ENCODE data around the gene PIEZO2.
A peak's percentile ranks its signal among the peaks of the same experiment; 100 is the strongest.

PIEZO2 gene

DNA sequence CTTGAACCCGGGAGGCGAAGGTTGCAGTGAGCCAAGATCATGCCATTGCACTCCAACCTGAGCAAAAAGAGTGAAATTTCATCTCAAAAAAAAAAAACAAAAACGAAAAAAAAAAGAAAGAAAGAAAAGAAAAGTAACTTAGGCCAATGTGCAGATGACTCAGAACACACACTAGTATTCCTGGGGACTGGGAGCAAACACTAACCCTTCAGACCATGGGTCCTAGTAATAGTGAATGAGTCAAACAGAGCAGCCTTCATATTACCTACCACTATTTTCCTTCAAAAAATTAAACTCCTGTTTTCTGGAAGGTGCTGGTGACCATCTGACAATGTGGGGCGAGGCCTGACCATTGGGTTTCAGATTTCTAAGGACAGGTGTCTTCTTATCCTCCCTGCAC is 253.4 kb downstream of the PIEZO2 start:
- H3K27ac Mint-ChIP-seq: no peak overlapping the region
- peaks cover 22% of the 10 kb centered on the region for H3K4me1 Mint-ChIP-seq
- no peaks in the 10 kb centered on the region for H3K36me3 Mint-ChIP-seq (ENCODE audit: low read depth)
- TF ChIP-seq, protein P1, sequence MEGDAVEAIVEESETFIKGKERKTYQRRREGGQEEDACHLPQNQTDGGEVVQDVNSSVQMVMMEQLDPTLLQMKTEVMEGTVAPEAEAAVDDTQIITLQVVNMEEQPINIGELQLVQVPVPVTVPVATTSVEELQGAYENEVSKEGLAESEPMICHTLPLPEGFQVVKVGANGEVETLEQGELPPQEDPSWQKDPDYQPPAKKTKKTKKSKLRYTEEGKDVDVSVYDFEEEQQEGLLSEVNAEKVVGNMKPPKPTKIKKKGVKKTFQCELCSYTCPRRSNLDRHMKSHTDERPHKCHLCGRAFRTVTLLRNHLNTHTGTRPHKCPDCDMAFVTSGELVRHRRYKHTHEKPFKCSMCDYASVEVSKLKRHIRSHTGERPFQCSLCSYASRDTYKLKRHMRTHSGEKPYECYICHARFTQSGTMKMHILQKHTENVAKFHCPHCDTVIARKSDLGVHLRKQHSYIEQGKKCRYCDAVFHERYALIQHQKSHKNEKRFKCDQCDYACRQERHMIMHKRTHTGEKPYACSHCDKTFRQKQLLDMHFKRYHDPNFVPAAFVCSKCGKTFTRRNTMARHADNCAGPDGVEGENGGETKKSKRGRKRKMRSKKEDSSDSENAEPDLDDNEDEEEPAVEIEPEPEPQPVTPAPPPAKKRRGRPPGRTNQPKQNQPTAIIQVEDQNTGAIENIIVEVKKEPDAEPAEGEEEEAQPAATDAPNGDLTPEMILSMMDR (IDR thresholded peaks at IDR 0.05; ENCODE audit: unreplicated experiment in 3 of 3): no peak
- no peak overlapping the region for H3K4me3 Mint-ChIP-seq
- H3K27me3 Mint-ChIP-seq (ENCODE audit: low read depth): peaks cover 22% of the 10 kb centered on the region
- H3K9me3 Mint-ChIP-seq: no peaks in the 10 kb centered on the region

DNA sequence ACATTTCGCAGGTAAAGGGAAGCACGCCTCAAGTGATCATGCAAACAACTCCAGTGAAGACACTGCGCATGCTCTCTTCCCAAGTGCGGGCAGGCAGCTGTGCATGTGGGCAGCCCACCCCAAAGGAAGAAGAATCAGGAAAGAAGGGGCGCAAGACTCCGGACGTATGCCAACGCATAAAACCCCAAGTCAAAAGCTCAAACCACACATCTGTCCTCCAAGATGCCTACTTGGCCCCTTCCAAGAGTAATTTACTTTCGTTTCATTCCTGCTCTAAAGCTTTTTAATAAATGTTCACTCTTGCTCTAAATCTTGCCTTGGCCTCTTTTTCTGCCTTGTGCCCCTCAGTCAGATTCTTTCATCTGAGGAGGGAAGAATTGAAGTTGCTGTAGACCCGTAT is 254.9 kb downstream of the PIEZO2 start:
- Mint-ChIP-seq H3K27ac (no peak overlapping the region), H3K36me3 (ENCODE audit: low read depth) (no peaks in the 10 kb centered on the region), H3K4me3 (no peak overlapping the region), H3K4me1 (peaks cover 27% of the 10 kb centered on the region), H3K27me3 (ENCODE audit: low read depth) (peaks cover 18% of the 10 kb centered on the region), H3K9me3 (no peaks in the 10 kb centered on the region)
- TF ChIP-seq, protein P1 (IDR thresholded peaks at IDR 0.05; ENCODE audit: unreplicated experiment in 3 of 3): no peak

- no peaks in the 10 kb centered on the region for H3K36me3 Mint-ChIP-seq (ENCODE audit: low read depth)
- H3K9me3 Mint-ChIP-seq: no peaks in the 10 kb centered on the region
- no peak overlapping the region for H3K27ac Mint-ChIP-seq
- H3K4me3 Mint-ChIP-seq: no peak overlapping the region
- peaks cover 29% of the 10 kb centered on the region for H3K4me1 Mint-ChIP-seq
- TF ChIP-seq, protein P1 (IDR thresholded peaks at IDR 0.05; ENCODE audit: unreplicated experiment in 3 of 3): no peak
- H3K27me3 Mint-ChIP-seq (ENCODE audit: low read depth): peaks cover 23% of the 10 kb centered on the region
Measured at GRCh38 chr18:10893761-10894160, 255.6 kb downstream of the PIEZO2 start.

GRCh38 chr18:10893196-10893595 is 256.2 kb downstream of the PIEZO2 start:
- no peaks in the 10 kb centered on the region for H3K9me3 Mint-ChIP-seq
- H3K4me3 Mint-ChIP-seq: no peak overlapping the region
- peaks cover 31% of the 10 kb centered on the region for H3K4me1 Mint-ChIP-seq
- H3K27ac Mint-ChIP-seq: no peak overlapping the region
- H3K27me3 Mint-ChIP-seq (ENCODE audit: low read depth): peaks cover 20% of the 10 kb centered on the region
- H3K36me3 Mint-ChIP-seq (ENCODE audit: low read depth): peaks cover 1% of the 10 kb centered on the region
- TF ChIP-seq, protein P1 (IDR thresholded peaks at IDR 0.05; ENCODE audit: unreplicated experiment in 3 of 3): no peak

DNA sequence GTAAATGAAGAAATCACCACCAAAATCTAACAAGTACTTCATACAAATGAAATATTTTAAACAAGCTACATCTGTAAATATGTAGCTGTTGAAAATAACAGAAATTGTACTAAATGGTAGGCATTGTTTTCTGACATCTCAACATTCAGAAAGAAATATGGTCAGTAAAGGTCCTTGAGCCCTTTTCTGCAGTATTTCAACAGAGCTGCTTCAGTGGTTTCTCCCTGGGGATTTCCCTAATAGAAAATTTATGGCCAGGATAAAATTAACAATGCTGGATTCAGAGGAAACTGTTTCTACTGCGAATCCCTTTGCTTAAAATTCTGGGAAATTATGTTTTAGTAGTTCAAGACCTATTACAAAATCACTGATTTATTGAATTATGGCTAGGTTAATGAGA is 256.6 kb downstream of the PIEZO2 start:
- TF ChIP-seq, protein P1 (IDR thresholded peaks at IDR 0.05; ENCODE audit: unreplicated experiment in 3 of 3): no peak
- Mint-ChIP-seq H3K4me1 (peaks cover 31% of the 10 kb centered on the region), H3K27ac (peak overlapping the region in 1 of 3 experiments; percentile 41), H3K36me3 (ENCODE audit: low read depth) (peaks cover 5% of the 10 kb centered on the region), H3K27me3 (ENCODE audit: low read depth) (peaks cover 20% of the 10 kb centered on the region), H3K9me3 (no peaks in the 10 kb centered on the region), H3K4me3 (no peak overlapping the region)

GRCh38 chr18:10890022-10890421 is 259.3 kb downstream of the PIEZO2 start:
- Mint-ChIP-seq H3K27ac (peak overlapping the region in 2 of 3 experiments; percentile 33 to 74), H3K4me3 (no peak overlapping the region), H3K36me3 (ENCODE audit: low read depth) (peaks cover 15% of the 10 kb centered on the region), H3K9me3 (no peaks in the 10 kb centered on the region), H3K4me1 (peaks cover 31% of the 10 kb centered on the region), H3K27me3 (ENCODE audit: low read depth) (peaks cover 19% of the 10 kb centered on the region)
- TF ChIP-seq, protein P1 (IDR thresholded peaks at IDR 0.05; ENCODE audit: unreplicated experiment in 3 of 3): no peak

All from nephron (organoid).